ENCODE results near the gene ICAM2. TPM values are rescaled to one million over a fixed set of nuclear protein-coding genes. Genes with fewer than 3 reads are reported as not detected.

The ICAM2 gene
- total and polyA plus RNA-seq, 8 donors: 32.3 to 55.4 (median 46.3) TPM

DNA sequence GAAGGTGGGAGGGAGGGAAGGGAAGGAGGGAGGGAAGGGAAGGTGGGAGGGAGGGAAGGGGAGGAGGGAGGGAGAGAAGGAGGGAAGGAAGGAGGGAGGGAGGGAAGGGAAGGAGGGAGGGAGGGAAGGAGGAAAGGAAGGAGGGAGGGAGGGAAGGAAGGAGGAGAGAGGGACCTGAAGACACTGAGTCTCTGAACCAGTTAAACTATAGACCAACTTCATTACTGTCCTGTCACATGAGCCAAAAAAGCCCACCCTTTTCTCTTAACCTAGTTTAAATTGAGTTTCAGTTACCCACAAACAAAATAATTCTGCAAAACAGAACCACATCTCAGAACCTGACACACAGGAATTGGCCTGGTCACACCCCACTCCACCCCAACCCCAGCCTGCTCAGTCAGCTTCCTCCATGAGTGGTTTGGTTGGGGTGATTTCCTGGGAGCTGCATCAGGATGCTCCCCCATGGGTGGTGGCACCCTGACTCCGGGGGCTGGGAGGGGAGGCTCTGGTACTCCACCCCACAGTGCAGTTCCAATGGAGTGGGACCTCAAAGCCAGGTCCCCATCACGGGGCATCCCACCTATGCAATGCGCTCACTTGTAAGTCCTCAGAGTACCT lies 27.0 kb downstream of the ICAM2 start:
- no peaks in the 10 kb centered on the region for H3K36me3 ChIP-seq
- H3K4me3 ChIP-seq: no peak overlapping the region
- peaks cover 3 to 28% of the 10 kb centered on the region in 2 donors for H3K27me3 ChIP-seq
- TF ChIP-seq, protein P1, sequence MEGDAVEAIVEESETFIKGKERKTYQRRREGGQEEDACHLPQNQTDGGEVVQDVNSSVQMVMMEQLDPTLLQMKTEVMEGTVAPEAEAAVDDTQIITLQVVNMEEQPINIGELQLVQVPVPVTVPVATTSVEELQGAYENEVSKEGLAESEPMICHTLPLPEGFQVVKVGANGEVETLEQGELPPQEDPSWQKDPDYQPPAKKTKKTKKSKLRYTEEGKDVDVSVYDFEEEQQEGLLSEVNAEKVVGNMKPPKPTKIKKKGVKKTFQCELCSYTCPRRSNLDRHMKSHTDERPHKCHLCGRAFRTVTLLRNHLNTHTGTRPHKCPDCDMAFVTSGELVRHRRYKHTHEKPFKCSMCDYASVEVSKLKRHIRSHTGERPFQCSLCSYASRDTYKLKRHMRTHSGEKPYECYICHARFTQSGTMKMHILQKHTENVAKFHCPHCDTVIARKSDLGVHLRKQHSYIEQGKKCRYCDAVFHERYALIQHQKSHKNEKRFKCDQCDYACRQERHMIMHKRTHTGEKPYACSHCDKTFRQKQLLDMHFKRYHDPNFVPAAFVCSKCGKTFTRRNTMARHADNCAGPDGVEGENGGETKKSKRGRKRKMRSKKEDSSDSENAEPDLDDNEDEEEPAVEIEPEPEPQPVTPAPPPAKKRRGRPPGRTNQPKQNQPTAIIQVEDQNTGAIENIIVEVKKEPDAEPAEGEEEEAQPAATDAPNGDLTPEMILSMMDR (IDR thresholded peaks at IDR 0.05): no peak
- peaks cover 9 to 21% of the 10 kb centered on the region in 2 donors for H3K4me1 ChIP-seq
- intact Hi-C loops (cut with DNase I): no loop called here
- DNase-seq: no peak
- no peak for ATAC-seq
- no peak overlapping the region for H3K27ac ChIP-seq
- H3K9me3 ChIP-seq: no peaks in the 10 kb centered on the region

- peaks cover 0 to 9% of the 10 kb centered on the region in 2 donors for H3K27me3 ChIP-seq
- no peaks in the 10 kb centered on the region for H3K9me3 ChIP-seq
- intact Hi-C loops (cut with DNase I): no loop called here
- H3K27ac ChIP-seq: no peak overlapping the region
- TF ChIP-seq, protein P1 (IDR thresholded peaks at IDR 0.05): no peak
- DNase-seq (no peak), ATAC-seq (no peak)
- no peaks in the 10 kb centered on the region for H3K36me3 ChIP-seq
- no peak overlapping the region for H3K4me3 ChIP-seq
- peaks cover 12 to 15% of the 10 kb centered on the region in 2 donors for H3K4me1 ChIP-seq
Measured at GRCh38 chr17:63991611-63992010, 28.8 kb downstream of the ICAM2 start.

DNA sequence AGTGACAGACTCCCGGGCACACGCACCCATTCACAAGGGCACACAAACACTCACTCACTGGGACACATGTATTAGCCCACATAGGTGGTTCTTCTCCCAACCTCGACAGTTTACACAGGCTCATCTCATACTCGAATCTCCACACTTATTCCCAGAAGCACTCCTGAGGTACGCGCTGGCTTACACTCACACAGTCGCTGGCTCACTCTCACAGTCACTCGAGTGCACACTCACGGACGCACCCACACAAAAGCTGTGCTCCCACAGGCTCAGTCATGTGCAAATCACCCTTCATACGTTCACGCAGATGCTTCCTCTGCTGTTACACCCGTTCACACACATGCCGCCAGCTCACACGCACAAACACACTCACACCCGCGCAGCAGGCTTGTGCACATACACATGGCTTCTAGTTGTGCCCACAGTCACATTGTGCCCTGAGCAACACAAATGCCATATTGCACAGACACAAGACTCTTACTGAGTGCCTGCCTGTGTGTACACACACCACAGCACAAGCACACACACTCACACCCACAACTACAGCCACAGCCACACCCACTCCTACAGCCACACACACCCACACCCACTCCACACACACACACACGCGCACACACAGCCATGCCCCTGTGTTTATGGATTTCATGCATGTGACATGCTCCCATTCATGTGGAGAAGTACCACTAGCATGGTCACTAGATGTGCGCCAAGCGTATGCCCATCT lies 30.6 kb downstream of the ICAM2 start:
- ATAC-seq (no peak), DNase-seq (no peak)
- H3K27ac ChIP-seq: no peak overlapping the region
- intact Hi-C loops (cut with DNase I): loop anchor here in 1 of 2 donors (10.0 kb wide), 1 partner anchor 65 kb away; no protein-coding TSS in a partner anchor
- peaks cover 0 to 7% of the 10 kb centered on the region in 2 donors for H3K27me3 ChIP-seq
- no peak overlapping the region for H3K4me3 ChIP-seq
- no peaks in the 10 kb centered on the region for H3K9me3 ChIP-seq
- H3K36me3 ChIP-seq: no peaks in the 10 kb centered on the region
- TF ChIP-seq, protein P1 (IDR thresholded peaks at IDR 0.05): no peak
- H3K4me1 ChIP-seq: peaks cover 16 to 31% of the 10 kb centered on the region in 2 donors

DNA sequence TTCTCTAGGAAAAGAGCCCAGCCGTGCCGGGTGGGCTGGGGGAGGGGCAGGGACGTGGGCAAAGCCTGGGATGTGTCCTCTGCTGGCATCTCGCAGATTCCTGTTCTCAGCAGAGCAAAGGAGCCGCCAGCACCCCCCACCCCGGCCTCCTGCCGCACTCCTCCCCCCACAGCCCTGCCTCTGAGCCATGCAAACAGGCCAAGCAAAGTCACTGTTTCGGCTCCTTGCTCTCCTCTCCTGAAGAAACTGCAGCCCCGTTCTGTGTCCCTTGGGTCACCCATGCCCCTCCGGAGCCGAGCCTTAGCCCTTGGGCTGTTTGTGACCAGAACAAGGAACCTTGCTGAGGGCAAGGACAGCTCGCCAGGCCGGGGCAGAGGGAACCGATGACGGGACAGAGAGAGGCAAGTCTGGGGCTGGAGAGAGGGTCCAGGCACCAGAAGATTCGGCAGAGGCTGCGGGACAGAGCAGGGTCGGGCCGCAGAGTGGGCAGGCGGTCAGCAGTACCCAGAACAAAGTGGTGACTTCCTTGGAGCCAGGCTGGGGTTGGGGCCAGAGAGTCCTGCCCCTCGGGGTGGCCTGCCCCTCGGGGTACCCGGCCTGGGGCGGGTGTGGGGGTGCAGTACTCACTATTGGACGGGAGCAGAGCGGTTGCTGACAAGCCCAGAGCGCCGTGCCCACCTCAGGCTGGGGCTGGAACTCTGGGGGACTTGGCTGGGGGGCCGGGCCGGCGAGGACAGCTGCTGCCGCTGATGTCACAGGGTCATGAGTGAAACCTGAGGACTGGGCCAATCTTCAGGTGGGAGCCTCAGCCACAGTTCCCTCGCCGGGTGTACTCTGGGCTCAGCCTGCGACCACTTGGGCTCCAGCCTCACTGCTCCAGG lies 31.5 kb downstream of the ICAM2 start:
- Histone ChIP-seq H3K9me3 (no peaks in the 10 kb centered on the region), H3K27ac (no peak overlapping the region), H3K4me3 (no peak overlapping the region), H3K27me3 (peaks cover 0 to 7% of the 10 kb centered on the region in 2 donors), H3K4me1 (peaks cover 24 to 39% of the 10 kb centered on the region in 2 donors), H3K36me3 (no peaks in the 10 kb centered on the region)
- TF ChIP-seq, protein P1 (IDR thresholded peaks at IDR 0.05): no peak
- peak in 1 of 4 donors; percentile 68 for DNase-seq
- no peak for ATAC-seq
- intact Hi-C loops (cut with DNase I): loop anchor here in 1 of 2 donors (10.0 kb wide), 1 partner anchor 64 kb away; no protein-coding TSS in a partner anchor

Measured in left lung (tissue), 10 donors.